Activated T-cell treated with anti-CD3 and anti-CD28 coated beads for 24 hours (primary cell): ENCODE results near the gene HEMGN.
"Not testable (repeated sequence)": the region's sequence is repeated elsewhere in the genome, so short reads cannot be mapped to it uniquely, and the experiment has no call there.

Experiments
- DNase-seq: peaks from one replicate; pipeline ENCODE4 v3.0.0-alpha.2; 2020; ENCODE audit warnings: low read depth

Gene HEMGN

GRCh38 chr9:97964901-97965300, 26.9 kb upstream of the HEMGN start:
- DNase-seq: no peak

- no peak for DNase-seq
Measured at GRCh38 chr9:97963232-97963631, 25.3 kb upstream of the HEMGN start.

DNA sequence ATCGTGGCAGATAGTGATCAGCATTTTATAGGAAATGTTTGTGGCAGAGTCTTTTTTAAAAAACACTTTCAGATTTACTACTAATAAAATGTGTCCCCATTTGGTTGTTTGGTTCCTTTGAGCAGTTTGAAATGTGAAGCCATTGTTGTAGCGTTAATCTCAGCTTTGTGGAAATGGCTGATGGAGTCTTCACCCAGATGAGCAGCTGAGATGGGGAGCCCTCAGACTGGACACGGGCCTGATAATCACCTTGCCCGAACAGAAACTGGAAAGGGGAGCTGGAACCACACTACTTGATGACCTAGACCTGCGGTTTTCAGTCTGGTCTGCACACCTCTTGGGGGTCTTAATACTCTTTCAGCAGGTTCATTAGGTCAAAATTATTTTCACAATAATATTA, 24.6 kb upstream of the HEMGN start:
- DNase-seq: no peak

DNA sequence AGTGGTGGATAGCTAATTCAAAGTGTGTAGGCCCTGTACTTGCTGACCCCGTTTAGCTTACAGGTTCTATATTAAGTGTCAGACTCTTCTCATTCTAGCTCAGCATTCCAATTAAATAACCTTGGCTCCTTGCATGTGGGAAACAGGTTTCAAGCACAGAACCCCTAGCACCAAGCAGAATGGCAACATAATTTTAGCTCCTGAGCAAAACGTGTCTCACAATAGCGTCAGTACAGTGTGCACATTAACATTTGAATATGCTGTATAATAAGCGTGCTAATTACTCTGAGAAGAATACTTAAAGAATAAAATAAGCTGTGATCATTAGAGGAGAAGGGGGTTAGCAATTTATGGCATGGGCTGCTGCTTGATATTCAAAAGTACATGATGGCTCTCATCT, 24.2 kb upstream of the HEMGN start:
- DNase-seq: no peak

DNA sequence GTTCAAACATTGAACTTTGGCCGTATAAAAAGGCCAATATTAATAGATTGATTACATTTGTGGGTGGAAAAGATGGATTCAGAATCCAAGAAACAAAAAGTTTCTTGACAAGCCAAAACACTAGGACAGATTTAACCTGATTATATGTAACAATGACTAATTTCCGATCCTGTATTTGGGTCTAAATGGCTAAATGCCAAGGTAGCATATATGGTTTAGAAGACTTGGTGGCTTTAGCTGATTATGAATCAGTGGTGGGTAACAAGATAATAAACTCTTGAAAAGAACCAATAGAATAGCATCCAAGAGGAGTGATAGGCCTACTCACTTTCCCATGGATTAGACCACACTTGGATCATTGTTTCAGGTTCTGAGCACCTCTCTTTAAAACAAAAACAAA, 23.4 kb upstream of the HEMGN start:
- no peak for DNase-seq

- DNase-seq: not testable (repeated sequence)
Measured at GRCh38 chr9:97960678-97961328, 22.8 kb upstream of the HEMGN start.

DNA sequence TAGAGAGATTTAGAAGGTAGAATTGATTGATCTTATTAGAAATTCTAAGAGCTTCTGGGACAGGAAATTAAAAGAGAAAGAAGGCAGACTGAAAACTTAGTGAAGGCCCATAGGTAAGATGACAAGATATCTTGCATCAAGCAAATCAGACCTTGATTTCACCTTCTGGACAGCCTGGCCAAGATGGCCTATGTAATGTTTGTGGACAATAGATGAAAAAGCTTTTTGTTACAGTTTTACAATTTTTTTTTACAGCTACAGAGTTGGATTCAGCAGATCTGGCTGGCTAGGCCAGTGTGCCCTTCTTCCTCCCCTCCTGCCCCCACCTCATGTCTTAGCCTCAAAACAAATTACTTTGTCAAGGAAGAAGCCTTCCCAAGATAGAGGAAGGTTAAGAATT, 21.6 kb upstream of the HEMGN start:
- DNase-seq: no peak

DNA sequence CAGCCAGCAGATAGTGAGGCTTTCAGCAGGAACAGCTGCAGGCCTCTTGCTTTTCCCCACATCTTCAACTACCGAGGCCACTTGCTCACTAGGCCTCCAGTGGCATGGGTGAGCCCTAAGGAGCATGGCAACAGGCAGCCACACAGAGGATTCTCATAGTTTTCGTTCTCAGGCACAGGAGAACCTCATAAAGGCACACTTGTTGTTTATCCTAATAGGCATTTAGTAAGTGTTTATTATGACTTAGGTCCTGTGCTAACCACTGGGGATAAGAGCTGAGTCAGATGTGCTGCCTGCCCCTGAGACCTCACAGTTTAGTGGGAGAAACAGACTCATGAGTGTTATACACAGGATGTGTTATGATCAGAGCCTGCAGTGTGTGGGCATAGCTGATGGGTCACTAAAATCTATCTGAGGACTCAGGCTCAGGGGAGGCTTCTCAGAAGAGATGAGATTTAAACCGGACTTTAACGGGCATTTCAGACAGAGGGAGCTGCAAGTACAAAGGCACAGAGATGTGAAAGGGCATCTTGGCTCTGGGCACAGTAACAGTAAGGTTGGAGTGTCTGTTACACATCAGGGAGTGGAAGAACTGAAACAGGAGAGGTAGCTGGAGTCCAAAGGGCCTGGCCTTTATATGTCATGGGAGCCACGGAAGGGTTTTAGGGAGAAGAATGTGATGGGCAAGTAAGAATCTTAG, 21.0 kb upstream of the HEMGN start:
- no peak for DNase-seq

GRCh38 chr9:97956331-97956730, 18.4 kb upstream of the HEMGN start:
- DNase-seq: no peak

- DNase-seq: peak; percentile 41
Measured at GRCh38 chr9:97954550-97954989, 16.6 kb upstream of the HEMGN start.

DNA sequence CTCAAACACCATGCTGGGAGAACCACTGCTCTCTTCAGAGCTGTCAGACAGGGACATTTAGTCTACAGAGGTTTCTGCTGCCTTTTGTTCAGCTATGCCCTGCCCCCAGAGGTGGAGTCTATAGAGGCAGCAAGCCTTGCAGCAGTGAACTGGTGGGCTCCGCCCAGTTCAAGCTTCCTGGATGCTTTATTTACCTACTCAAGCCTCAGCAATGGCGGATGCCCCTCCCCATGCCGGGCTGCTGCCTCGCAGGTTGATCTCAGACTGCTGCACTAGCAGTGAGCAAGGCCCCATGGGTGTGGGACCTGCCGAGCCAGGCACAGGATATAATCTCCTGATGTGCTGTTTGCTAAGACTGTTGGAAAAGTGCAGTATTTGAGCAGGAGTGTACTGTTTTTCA, 12.9 kb upstream of the HEMGN start:
- DNase-seq: not testable (repeated sequence)

- not testable (repeated sequence) for DNase-seq
Measured at GRCh38 chr9:97947094-97947493, 9.1 kb upstream of the HEMGN start.

GRCh38 chr9:97945470-97945869, 7.5 kb upstream of the HEMGN start:
- not testable (repeated sequence) for DNase-seq

GRCh38 chr9:97944612-97945011, 6.6 kb upstream of the HEMGN start:
- DNase-seq: no peak

GRCh38 chr9:97943308-97943855, 5.4 kb upstream of the HEMGN start:
- no peak for DNase-seq

- no peak for DNase-seq
Measured at GRCh38 chr9:97941323-97941722, 3.4 kb upstream of the HEMGN start.

GRCh38 chr9:97940741-97941140, 2.8 kb upstream of the HEMGN start:
- DNase-seq: no peak

- no peak for DNase-seq
Measured at GRCh38 chr9:97940233-97940632, 2.3 kb upstream of the HEMGN start.

- no peak for DNase-seq
Measured at GRCh38 chr9:97936998-97937397, 974 bp downstream of the HEMGN start.

GRCh38 chr9:97935276-97935675, 2.7 kb downstream of the HEMGN start:
- no peak for DNase-seq

DNA sequence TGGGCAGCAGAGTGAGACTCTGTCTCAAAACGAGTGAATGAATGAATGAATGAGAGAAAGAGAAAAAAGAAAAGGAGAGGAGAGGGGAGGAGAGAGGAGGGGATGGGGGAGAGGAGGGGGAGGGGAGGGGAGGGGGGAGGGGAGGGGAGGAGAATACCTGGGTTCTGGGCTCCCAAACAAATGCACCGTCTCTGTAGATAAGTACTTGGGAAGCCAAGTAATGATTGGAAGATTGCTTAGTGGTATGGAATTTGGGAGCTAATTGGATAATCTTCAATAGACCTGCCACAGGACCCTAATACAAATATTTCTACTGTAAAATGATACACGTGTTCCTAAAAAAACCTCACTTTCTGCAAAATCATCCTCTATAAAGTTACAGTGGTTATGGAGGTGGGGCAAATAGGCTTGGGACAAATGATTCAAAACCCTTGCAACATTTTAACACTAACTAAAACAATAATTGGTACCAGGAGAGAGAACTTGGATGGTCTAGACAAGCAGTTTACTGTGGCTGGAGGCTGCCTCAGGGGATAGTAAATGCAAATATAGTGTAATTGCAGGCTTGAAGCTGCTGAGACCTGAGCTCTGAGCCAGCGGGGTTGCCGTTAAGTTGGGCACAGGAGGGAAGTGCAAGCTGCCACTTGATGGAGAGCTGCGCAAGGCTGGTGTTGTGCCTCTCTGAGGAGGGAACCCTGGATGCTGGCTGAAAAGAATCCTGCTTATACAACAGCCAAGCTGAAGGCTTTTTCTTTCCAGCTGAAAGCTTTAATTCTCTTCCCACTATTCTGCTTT, 3.5 kb downstream of the HEMGN start:
- no peak for DNase-seq

- no peak for DNase-seq
Measured at GRCh38 chr9:97933297-97933998, 4.5 kb downstream of the HEMGN start.
